HEK293T (cell line): Measurements from ENCODE around the gene TIGIT.

Experiments used
- BHLHE40 ChIP-seq: fragments of 450-650 bp; IDR thresholded peaks from 2 replicates; pipeline ENCODE4 v1.6.1; 2016; ENCODE audit warnings: mild to moderate bottlenecking, moderate library complexity, borderline replicate concordance
- FOXA1 ChIP-seq: fragments of 450-650 bp; IDR thresholded peaks from 2 replicates; pipeline ENCODE4 v1.6.1; 2016; ENCODE audit warnings: mild to moderate bottlenecking
- FOXK2 ChIP-seq: fragments of 450-650 bp; IDR thresholded peaks from 2 replicates; pipeline ENCODE4 v1.6.1; 2016; ENCODE audit warnings: mild to moderate bottlenecking
- FOXM1 ChIP-seq: fragments of 450-650 bp; IDR thresholded peaks from 2 replicates; pipeline ENCODE4 v1.6.1; 2017; ENCODE audit warnings: mild to moderate bottlenecking, borderline replicate concordance
- HDGF ChIP-seq: fragments of 450-650 bp; IDR thresholded peaks from 2 replicates; pipeline ENCODE4 v1.6.1; 2017; ENCODE audit warnings: antibody characterized with exemption, borderline replicate concordance
- L3MBTL2 ChIP-seq: fragments of 450-650 bp; conservative IDR thresholded peaks from 2 replicates; pipeline ENCODE4 v1.6.1; 2016; ENCODE audit warnings: mild to moderate bottlenecking
- LEF1 ChIP-seq: fragments of 450-650 bp; IDR thresholded peaks from 2 replicates; pipeline ENCODE4 v1.6.1; 2017; ENCODE audit warnings: mild to moderate bottlenecking, borderline replicate concordance
- PKNOX1 ChIP-seq: fragments of 450-650 bp; IDR thresholded peaks from 2 replicates; pipeline ENCODE4 v1.6.1; 2016
- SP1 ChIP-seq: fragments of 450-650 bp; IDR thresholded peaks from 2 replicates; pipeline ENCODE4 v1.6.1; 2017
- TARDBP ChIP-seq: fragments of 450-650 bp; IDR thresholded peaks from 2 replicates; pipeline ENCODE4 v1.6.1; 2016

- TF ChIP-seq TARDBP, result no peak
- no peak for TF ChIP-seq PKNOX1
- no peak for TF ChIP-seq BHLHE40
- no peak for TF ChIP-seq HDGF
- no peak for TF ChIP-seq SP1
- TF ChIP-seq FOXA1, result no peak
- no peak for TF ChIP-seq L3MBTL2
- TF ChIP-seq LEF1, result no peak
- no peak for TF ChIP-seq FOXM1
- TF ChIP-seq FOXK2, result no peak
Measured at GRCh38 chr3:114333923-114334240, 40.1 kb downstream of the TIGIT start.
